GM18502 (cell line): ENCODE results near the gene ORC5.
"Not testable (repeated sequence)": the region's sequence is repeated elsewhere in the genome, so short reads cannot be mapped to it uniquely, and the experiment has no call there.

Experiments used
- ATAC-seq: cut with Tn5 transposase; IDR thresholded peaks from one replicate; pipeline ENCODE4 v1.9.1; 2021; ENCODE audit warnings: mild to moderate bottlenecking; ENCODE audit not compliant: unreplicated experiment, poor library complexity

Gene ORC5

GRCh38 chr7:104196161-104196560, 11.7 kb downstream of the ORC5 start:
- ATAC-seq: no peak

GRCh38 chr7:104192434-104192833, 15.4 kb downstream of the ORC5 start:
- no peak for ATAC-seq

- ATAC-seq: no peak
These were observed 22.5 kb downstream of the ORC5 start for GRCh38 chr7:104185346-104185745.

GRCh38 chr7:104179178-104179577, 28.6 kb downstream of the ORC5 start:
- no peak for ATAC-seq

- ATAC-seq: not testable (repeated sequence)
These were observed 30.2 kb downstream of the ORC5 start for GRCh38 chr7:104177565-104178083.

- no peak for ATAC-seq
These were observed 31.5 kb downstream of the ORC5 start for GRCh38 chr7:104176332-104176731.

- ATAC-seq: no peak
These were observed 32.3 kb downstream of the ORC5 start for GRCh38 chr7:104175361-104175984.

- no peak for ATAC-seq
These were observed 33.0 kb downstream of the ORC5 start for GRCh38 chr7:104174798-104175197.

- ATAC-seq: no peak
These were observed 45.7 kb downstream of the ORC5 start for GRCh38 chr7:104162081-104162480.

GRCh38 chr7:104161244-104161643, 46.6 kb downstream of the ORC5 start:
- no peak for ATAC-seq

GRCh38 chr7:104160375-104160774, 47.4 kb downstream of the ORC5 start:
- ATAC-seq: no peak

GRCh38 chr7:104156842-104157277, 51.0 kb downstream of the ORC5 start:
- no peak for ATAC-seq

- no peak for ATAC-seq
These were observed 54.5 kb downstream of the ORC5 start for GRCh38 chr7:104153287-104153686.

GRCh38 chr7:104152468-104152867, 55.3 kb downstream of the ORC5 start:
- no peak for ATAC-seq

GRCh38 chr7:104150470-104150869, 57.3 kb downstream of the ORC5 start:
- no peak for ATAC-seq

GRCh38 chr7:104149822-104150221, 58.0 kb downstream of the ORC5 start:
- no peak for ATAC-seq

- ATAC-seq: no peak
These were observed 65.7 kb downstream of the ORC5 start for GRCh38 chr7:104142147-104142546.

GRCh38 chr7:104137971-104138370, 69.8 kb downstream of the ORC5 start:
- no peak for ATAC-seq

- no peak for ATAC-seq
These were observed 70.3 kb downstream of the ORC5 start for GRCh38 chr7:104137511-104137910.

- no peak for ATAC-seq
These were observed 70.8 kb downstream of the ORC5 start for GRCh38 chr7:104136981-104137380.

GRCh38 chr7:104136561-104136960, 71.3 kb downstream of the ORC5 start:
- ATAC-seq: no peak

GRCh38 chr7:104135760-104136558, 71.9 kb downstream of the ORC5 start:
- ATAC-seq: no peak
